Measurements from ENCODE around the gene NUDT3. TPM values are rescaled to one million over a fixed set of nuclear protein-coding genes. Genes with fewer than 3 reads are reported as not detected.
"Not testable (repeated sequence)": the region's sequence is repeated elsewhere in the genome, so short reads cannot be mapped to it uniquely, and the experiment has no call there.

The NUDT3 gene
- total and polyA plus RNA-seq, 4 donors = 9.0 to 38.5 (median 22.8) TPM

DNA sequence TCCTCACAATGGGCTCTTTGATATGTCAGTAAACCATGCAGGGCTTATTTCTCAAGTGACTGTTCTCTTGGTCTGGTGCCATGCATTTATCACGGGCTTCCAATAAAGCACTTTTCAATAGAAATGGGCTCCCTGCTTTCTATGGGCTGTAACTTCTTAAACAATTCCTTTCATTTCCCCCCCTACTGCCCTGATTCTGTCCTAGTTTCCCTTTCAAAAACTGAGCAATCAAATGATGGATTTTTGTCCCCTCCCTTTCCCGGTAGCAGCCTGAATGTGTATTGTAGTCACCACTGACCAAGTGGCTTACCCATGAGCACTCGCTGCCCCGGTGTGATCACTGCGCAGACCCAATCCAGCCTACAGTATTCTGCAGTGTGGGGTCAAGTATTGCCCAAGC, 19.5 kb upstream of the NUDT3 start:
- 92 to 93% methylated on average over 5 of the region's 5 CpGs for WGBS, 2 donors

DNA sequence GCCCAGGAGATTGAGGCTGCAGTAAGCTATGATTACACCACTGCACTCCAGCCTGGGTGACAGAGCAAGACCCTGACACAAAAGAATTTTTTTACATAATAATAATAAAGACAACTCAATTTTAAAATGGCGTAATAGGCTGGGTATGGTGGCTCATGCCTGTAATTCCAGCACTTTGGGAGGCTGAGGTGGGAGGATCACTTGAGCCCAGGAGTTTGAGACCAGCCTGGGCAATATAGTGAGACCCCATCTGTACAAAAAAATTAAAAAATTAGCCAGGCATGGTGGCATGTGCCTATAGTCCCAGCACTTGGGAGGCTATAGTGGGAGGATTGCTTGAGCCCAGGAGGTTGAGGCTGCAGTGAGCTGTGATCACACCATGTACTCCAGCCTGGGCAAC, 15.4 kb upstream of the NUDT3 start:
- not testable (repeated sequence) for H3K27me3 ChIP-seq (ENCODE audit: control insufficient read depth in 3 of 3, insufficient read depth in 3 of 3, low read length in 2 of 3); H3K9me3 ChIP-seq (ENCODE audit: control insufficient read depth in 4 of 4, insufficient read depth in 3 of 4, low read length in 3 of 4); H3K4me1 ChIP-seq (ENCODE audit: control insufficient read depth in 5 of 5, insufficient read depth in 5 of 5, low read length in 5 of 5); H3K36me3 ChIP-seq (ENCODE audit: control insufficient read depth in 4 of 4, insufficient read depth in 4 of 4, low read length in 4 of 4); H3K4me3 ChIP-seq; H3K27ac ChIP-seq (ENCODE audit: low read depth in 1 of 2, low read length in 1 of 2); ATAC-seq (ENCODE audit: insufficient read depth, low FRiP score); DNase-seq; H3K9ac ChIP-seq (ENCODE audit: insufficient read depth in 1 of 2, low read length in 2 of 2)
- 97 to 100% methylated on average over 1 of the region's 1 CpG for WGBS, 2 donors

More for the DNA sequence above, 19.5 kb upstream of the NUDT3 start:
- Histone ChIP-seq H3K36me3 (ENCODE audit: control insufficient read depth in 4 of 4, insufficient read depth in 4 of 4, low read length in 4 of 4) (peaks cover 0 to 12% (median 6%) of the 10 kb centered on the region in 4 donors), H3K9me3 (ENCODE audit: control insufficient read depth in 4 of 4, insufficient read depth in 3 of 4, low read length in 3 of 4) (no peaks in the 10 kb centered on the region), H3K27ac (ENCODE audit: low read depth in 1 of 2, low read length in 1 of 2) (no peak overlapping the region), H3K4me3 (no peak overlapping the region), H3K4me1 (ENCODE audit: control insufficient read depth in 5 of 5, insufficient read depth in 5 of 5, low read length in 5 of 5) (peaks cover 0 to 7% (median 0%) of the 10 kb centered on the region in 5 donors), H3K9ac (ENCODE audit: insufficient read depth in 1 of 2, low read length in 2 of 2) (no peak overlapping the region), H3K27me3 (ENCODE audit: control insufficient read depth in 3 of 3, insufficient read depth in 3 of 3, low read length in 2 of 3) (no peaks in the 10 kb centered on the region)
- ATAC-seq (ENCODE audit: insufficient read depth, low FRiP score) (no peak), DNase-seq (no peak)
- TF ChIP-seq, protein P1, sequence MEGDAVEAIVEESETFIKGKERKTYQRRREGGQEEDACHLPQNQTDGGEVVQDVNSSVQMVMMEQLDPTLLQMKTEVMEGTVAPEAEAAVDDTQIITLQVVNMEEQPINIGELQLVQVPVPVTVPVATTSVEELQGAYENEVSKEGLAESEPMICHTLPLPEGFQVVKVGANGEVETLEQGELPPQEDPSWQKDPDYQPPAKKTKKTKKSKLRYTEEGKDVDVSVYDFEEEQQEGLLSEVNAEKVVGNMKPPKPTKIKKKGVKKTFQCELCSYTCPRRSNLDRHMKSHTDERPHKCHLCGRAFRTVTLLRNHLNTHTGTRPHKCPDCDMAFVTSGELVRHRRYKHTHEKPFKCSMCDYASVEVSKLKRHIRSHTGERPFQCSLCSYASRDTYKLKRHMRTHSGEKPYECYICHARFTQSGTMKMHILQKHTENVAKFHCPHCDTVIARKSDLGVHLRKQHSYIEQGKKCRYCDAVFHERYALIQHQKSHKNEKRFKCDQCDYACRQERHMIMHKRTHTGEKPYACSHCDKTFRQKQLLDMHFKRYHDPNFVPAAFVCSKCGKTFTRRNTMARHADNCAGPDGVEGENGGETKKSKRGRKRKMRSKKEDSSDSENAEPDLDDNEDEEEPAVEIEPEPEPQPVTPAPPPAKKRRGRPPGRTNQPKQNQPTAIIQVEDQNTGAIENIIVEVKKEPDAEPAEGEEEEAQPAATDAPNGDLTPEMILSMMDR (IDR thresholded peaks at IDR 0.05; ENCODE audit: control extremely low read depth, extremely low read depth) = no peak

DNA sequence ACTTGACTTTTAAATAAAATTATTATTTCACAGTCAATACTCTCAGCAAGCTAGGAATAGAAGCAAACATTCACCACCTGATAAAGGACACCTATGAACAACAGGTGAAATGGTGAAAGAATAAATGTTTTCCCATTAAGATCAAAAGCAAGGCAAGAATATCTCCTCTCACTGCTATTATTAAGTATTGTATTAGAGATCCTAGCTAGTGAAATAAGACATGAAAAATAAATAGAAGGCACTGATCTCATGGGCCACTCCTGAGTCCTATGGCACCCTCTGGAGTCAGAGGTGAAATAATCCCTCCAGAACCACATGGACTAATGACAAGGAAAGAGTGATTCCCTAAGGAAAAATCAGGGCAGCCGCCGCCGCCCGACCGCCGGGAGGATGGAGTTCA, 4.0 kb upstream of the NUDT3 start:
- ATAC-seq (ENCODE audit: insufficient read depth, low FRiP score) (no peak), DNase-seq (no peak)
- no peak overlapping the region for H3K4me3 ChIP-seq
- H3K9ac ChIP-seq (ENCODE audit: insufficient read depth in 1 of 2, low read length in 2 of 2) = no peak overlapping the region
- no peak overlapping the region for H3K27ac ChIP-seq (ENCODE audit: low read depth in 1 of 2, low read length in 1 of 2)
- H3K9me3 ChIP-seq (ENCODE audit: control insufficient read depth in 4 of 4, insufficient read depth in 3 of 4, low read length in 3 of 4) = peaks cover 0 to 4% (median 0%) of the 10 kb centered on the region in 4 donors
- H3K36me3 ChIP-seq (ENCODE audit: control insufficient read depth in 4 of 4, insufficient read depth in 4 of 4, low read length in 4 of 4) = no peaks in the 10 kb centered on the region
- TF ChIP-seq, protein P1 (IDR thresholded peaks at IDR 0.05; ENCODE audit: control extremely low read depth, extremely low read depth) = no peak
- WGBS, 2 donors = 100% methylated on average over 6 of the region's 6 CpGs
- H3K4me1 ChIP-seq (ENCODE audit: control insufficient read depth in 5 of 5, insufficient read depth in 5 of 5, low read length in 5 of 5) = peaks cover 0 to 5% (median 3%) of the 10 kb centered on the region in 5 donors
- no peaks in the 10 kb centered on the region for H3K27me3 ChIP-seq (ENCODE audit: control insufficient read depth in 3 of 3, insufficient read depth in 3 of 3, low read length in 2 of 3)

GRCh38 chr6:34393966-34394305, 1.5 kb upstream of the NUDT3 start:
- WGBS, 2 donors = 84 to 90% methylated on average over 3 of the region's 3 CpGs
- Histone ChIP-seq H3K27ac (ENCODE audit: low read depth in 1 of 2, low read length in 1 of 2) (no peak overlapping the region), H3K9me3 (ENCODE audit: control insufficient read depth in 4 of 4, insufficient read depth in 3 of 4, low read length in 3 of 4) (peaks cover 0 to 4% (median 0%) of the 10 kb centered on the region in 4 donors), H3K4me3 (no peak overlapping the region), H3K9ac (ENCODE audit: insufficient read depth in 1 of 2, low read length in 2 of 2) (no peak overlapping the region), H3K27me3 (ENCODE audit: control insufficient read depth in 3 of 3, insufficient read depth in 3 of 3, low read length in 2 of 3) (no peaks in the 10 kb centered on the region), H3K36me3 (ENCODE audit: control insufficient read depth in 4 of 4, insufficient read depth in 4 of 4, low read length in 4 of 4) (no peaks in the 10 kb centered on the region), H3K4me1 (ENCODE audit: control insufficient read depth in 5 of 5, insufficient read depth in 5 of 5, low read length in 5 of 5) (peaks cover 0 to 16% (median 3%) of the 10 kb centered on the region in 5 donors)
- DNase-seq (no peak), ATAC-seq (ENCODE audit: insufficient read depth, low FRiP score) (no peak)
- TF ChIP-seq, protein P1 (IDR thresholded peaks at IDR 0.05; ENCODE audit: control extremely low read depth, extremely low read depth) = no peak
